GM18517 (cell line): ENCODE measurements around the gene GPR135.

Source experiments
- ATAC-seq: cut with Tn5 transposase; IDR thresholded peaks from one replicate; pipeline ENCODE4 v1.9.1; 2021; ENCODE audit warnings: mild to moderate bottlenecking, moderate library complexity; ENCODE audit not compliant: unreplicated experiment

The GPR135 gene

DNA sequence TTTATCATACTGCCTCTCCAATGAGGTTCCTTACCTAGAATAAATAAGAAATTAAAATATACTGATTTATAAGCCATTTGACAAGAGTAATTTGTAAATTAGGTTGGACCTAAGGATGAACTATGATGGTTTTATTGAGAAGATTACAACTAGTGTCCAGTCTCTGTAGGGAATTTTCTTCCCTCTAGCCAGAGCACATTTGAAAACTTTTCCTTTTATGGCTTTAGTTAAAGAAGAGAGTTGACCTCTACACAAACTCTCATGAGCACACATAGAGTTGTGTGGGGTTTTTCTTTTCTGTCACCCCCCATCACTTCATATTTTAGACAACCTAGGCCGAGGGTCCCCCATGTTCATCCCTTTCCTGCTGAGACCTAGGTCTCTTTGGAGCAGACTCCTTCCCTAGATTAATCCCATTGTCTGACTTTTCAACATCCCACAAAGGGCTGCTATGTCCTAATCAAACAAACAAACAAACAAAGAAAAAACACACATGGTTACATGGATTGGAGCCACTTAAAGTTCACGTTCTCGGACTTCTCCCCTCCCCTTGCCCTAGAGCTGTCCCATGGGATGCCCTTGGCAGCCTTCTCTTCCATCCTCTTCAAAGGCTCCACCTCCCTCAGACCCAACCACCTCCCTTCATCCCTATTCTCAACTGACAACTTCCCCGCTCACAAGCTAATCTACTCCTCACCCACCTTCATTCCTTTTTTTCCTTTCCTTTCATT is 40.7 kb downstream of the GPR135 start:
- ATAC-seq: no peak

DNA sequence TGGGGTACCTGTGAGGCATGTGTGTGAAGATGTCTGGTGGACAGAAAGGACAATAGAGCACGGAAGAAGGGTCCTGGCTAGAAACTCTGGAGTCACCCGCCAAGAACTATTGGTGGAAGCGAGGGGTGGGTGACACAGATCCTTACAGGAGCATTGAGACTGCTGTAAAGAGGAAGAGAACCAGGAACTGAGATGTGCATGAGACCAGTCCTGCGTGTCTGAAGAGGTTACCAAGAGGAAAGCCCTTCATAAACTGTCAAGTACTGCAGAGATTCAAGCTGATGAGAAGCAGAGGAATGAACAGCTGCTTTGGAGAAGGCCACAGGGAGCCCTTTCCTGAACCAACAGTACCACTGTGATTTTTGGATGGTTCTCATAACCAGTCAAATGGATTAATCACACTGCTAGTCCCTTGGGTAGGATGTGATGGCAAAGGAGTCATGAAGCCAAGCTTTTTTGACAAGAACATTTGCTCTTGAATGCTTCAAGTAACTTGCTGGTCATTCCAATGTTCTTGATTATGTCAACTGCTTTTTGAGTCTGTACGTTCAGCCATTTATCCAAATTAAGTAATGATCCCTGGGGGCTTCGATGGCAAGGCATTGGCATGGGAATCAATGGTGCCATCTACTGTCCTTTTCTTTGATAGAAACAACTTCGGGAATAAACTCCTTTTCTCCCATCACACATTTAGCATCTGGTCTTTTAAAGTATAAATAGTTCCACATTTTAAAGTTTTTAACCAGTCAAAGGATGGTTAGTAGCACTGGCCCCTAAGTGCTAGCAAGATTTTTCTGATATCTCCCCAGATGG is 42.9 kb downstream of the GPR135 start:
- no peak for ATAC-seq

DNA sequence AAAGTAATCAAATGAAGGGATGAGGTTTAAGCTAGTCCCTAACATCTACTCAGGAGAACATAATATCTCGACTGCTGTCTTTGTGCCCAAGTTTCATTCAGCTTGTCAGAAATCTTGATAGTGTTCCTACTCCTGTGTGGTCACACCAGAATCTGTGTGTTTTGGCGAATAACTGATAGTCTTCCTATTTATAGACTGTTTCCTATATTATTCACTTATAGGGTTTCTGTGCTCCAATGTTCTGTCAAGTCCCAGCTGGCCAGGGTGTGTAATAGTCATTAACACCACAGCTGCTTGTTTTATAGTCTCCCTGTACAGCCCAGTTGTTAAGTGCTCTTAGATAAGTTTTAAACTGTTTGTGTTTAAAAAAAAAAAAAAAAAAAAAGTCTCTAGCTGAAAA is 45.9 kb downstream of the GPR135 start:
- no peak for ATAC-seq

DNA sequence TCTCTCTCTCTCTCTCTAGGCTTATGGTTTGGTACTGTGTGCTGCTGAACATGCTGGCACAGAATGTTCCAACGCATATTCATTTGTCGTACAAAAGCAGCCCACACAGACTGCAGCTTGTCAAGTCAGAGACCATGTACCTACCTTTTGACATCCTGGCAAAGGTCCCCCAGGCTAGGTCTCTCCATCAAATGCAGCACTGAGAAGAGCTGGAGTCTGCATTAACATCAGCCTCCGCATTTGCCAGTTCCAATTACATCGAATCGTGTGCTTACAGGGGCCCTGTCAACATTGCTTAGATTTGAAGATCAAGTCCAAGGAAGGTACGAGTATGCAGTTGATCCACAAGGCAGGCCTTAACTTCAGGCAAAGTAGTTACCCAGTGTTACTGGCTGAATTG is 47.9 kb downstream of the GPR135 start:
- ATAC-seq: no peak

DNA sequence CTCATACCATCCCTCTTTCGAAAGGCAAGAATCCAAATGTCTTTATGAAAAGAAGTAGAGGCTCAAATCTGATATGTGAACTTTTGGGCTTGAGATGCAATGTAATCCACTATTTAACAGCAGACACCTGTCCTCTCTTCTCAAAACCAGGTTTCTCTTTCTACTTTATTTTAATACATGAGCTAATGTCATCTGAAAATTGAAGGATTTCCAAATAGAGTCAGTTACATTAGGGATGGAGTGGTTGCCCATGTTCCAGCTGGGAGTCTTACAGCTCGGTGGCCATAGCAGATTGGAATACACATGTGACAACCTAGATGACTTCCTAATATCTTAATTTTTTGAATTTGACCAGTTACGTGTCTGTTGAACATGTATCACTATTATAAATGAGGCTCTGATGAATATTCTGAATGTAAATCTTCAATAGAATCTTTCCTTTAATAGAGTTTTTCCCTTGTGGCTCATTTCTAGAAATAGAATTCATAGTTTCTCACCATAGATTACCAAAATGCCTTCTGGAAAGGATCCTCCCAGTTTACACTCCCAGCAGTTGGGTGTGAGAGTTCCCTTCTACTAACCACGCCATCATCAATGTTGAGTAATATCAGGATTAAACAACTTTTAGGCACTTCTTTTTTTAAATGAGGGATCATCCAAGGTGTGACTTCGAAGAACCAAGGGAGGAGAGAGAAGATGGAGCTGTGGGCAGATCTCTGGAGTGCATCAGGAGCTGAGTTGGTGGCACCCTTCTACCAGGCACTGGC is 49.2 kb downstream of the GPR135 start:
- no peak for ATAC-seq
